Measurements from ENCODE around the gene NECAB2.

GRCh38 chr16:83970430-83970815 is 2.4 kb downstream of the NECAB2 start:
- no peak for TF ChIP-seq CTCF (IDR thresholded peaks at IDR 0.05)
- no peak for TF ChIP-seq SMC3 (IDR thresholded peaks at IDR 0.05)
- no peak for TF ChIP-seq E2F6 (IDR thresholded peaks at IDR 0.05; ENCODE audit: borderline replicate concordance, low read depth)
- no peak for TF ChIP-seq HDAC2 (IDR thresholded peaks at IDR 0.05)
- no peak for TF ChIP-seq CEBPB (IDR thresholded peaks at IDR 0.05)
- TF ChIP-seq PHF8 (IDR thresholded peaks at IDR 0.05; ENCODE audit: borderline replicate concordance, low read depth): no peak

Measured in A549 (cell line).